Measurements from ENCODE around the gene RYK. TPM values are rescaled to one million over a fixed set of nuclear protein-coding genes. Genes with fewer than 3 reads are reported as not detected.

Gene RYK
- polyA plus RNA-seq, 1 donor (not counting 4 experiments of a cell fraction or from before 2014, with no cell fraction given), result 82.1 TPM

GRCh38 chr3:134214239-134214638 is 36.4 kb downstream of the RYK start:
- H3K27ac ChIP-seq (ENCODE audit: control insufficient read depth, insufficient read depth, low read length), result no peak overlapping the region
- TF ChIP-seq EZH2 (IDR thresholded peaks at IDR 0.05; ENCODE audit: low read length) (no peak), CTCF (optimal IDR thresholded peaks at IDR 0.05 in 1 of 3, IDR thresholded peaks at IDR 0.05 in 1 of 3, conservative IDR thresholded peaks at IDR 0.05 in 1 of 3; ENCODE audit: extremely low read depth in 1 of 3, insufficient read depth in 2 of 3, low read length in 3 of 3) (no peak)
- H3K36me3 ChIP-seq (ENCODE audit: control insufficient read depth in 2 of 2, extremely low read depth in 1 of 2, insufficient read depth in 2 of 2, low read length in 2 of 2), result peaks cover 5 to 23% of the 10 kb centered on the region in 2 experiments
- no peak overlapping the region for H3K4me2 ChIP-seq (ENCODE audit: control insufficient read depth, extremely low read depth, insufficient read depth, low read depth, low read length)
- H3K9ac ChIP-seq (ENCODE audit: control insufficient read depth, extremely low read depth, insufficient read depth, low read length), result no peak overlapping the region
- H3K27me3 ChIP-seq (ENCODE audit: control insufficient read depth, extremely low read depth, insufficient read depth, low read length), result no peaks in the 10 kb centered on the region
- FAIRE-seq (no peak), DNase-seq (ENCODE audit: low read depth, low spot score) (no peak)
- H3K9me3 ChIP-seq (ENCODE audit: control insufficient read depth, low read depth, low read length), result no peaks in the 10 kb centered on the region
- H3K4me1 ChIP-seq (ENCODE audit: control insufficient read depth, extremely low read depth, insufficient read depth, low read length), result peaks cover 32% of the 10 kb centered on the region
- H3K9me1 ChIP-seq (ENCODE audit: control insufficient read depth, extremely low read depth, insufficient read depth, low read length), result peaks cover 2% of the 10 kb centered on the region
- no peak overlapping the region for H2AFZ ChIP-seq (ENCODE audit: control insufficient read depth, low read length)
- H4K20me1 ChIP-seq (ENCODE audit: control insufficient read depth, extremely low read depth, insufficient read depth, low read length), result peaks cover 7% of the 10 kb centered on the region
- dilution Hi-C loops (cut with MboI; ENCODE audit: extremely low pct_ligation_motif_present, low sequenced_read_pairs), result no loop called here
- no peak overlapping the region for H3K4me3 ChIP-seq (ENCODE audit: control insufficient read depth in 2 of 3, extremely low read depth in 1 of 3, insufficient read depth in 2 of 3, low read depth in 1 of 3, low read length in 3 of 3)
- H3K79me2 ChIP-seq (ENCODE audit: control insufficient read depth, insufficient read depth, low read length), result peaks cover 53% of the 10 kb centered on the region

GRCh38 chr3:134212967-134213665 is 37.5 kb downstream of the RYK start:
- Histone ChIP-seq H3K27ac (ENCODE audit: control insufficient read depth, insufficient read depth, low read length) (no peak overlapping the region), H3K9me1 (ENCODE audit: control insufficient read depth, extremely low read depth, insufficient read depth, low read length) (peaks cover 2% of the 10 kb centered on the region), H3K4me1 (ENCODE audit: control insufficient read depth, extremely low read depth, insufficient read depth, low read length) (peaks cover 32% of the 10 kb centered on the region), H3K27me3 (ENCODE audit: control insufficient read depth, extremely low read depth, insufficient read depth, low read length) (no peaks in the 10 kb centered on the region), H4K20me1 (ENCODE audit: control insufficient read depth, extremely low read depth, insufficient read depth, low read length) (peaks cover 7% of the 10 kb centered on the region), H3K4me2 (ENCODE audit: control insufficient read depth, extremely low read depth, insufficient read depth, low read depth, low read length) (peak overlapping the region; percentile 0), H3K36me3 (ENCODE audit: control insufficient read depth in 2 of 2, extremely low read depth in 1 of 2, insufficient read depth in 2 of 2, low read length in 2 of 2) (peaks cover 6 to 25% of the 10 kb centered on the region in 2 experiments), H3K4me3 (ENCODE audit: control insufficient read depth in 2 of 3, extremely low read depth in 1 of 3, insufficient read depth in 2 of 3, low read depth in 1 of 3, low read length in 3 of 3) (no peak overlapping the region), H3K9ac (ENCODE audit: control insufficient read depth, extremely low read depth, insufficient read depth, low read length) (no peak overlapping the region), H3K79me2 (ENCODE audit: control insufficient read depth, insufficient read depth, low read length) (peaks cover 47% of the 10 kb centered on the region), H3K9me3 (ENCODE audit: control insufficient read depth, low read depth, low read length) (no peaks in the 10 kb centered on the region), H2AFZ (ENCODE audit: control insufficient read depth, low read length) (no peak overlapping the region)
- DNase-seq (ENCODE audit: low read depth, low spot score), result peak; percentile 76
- FAIRE-seq, result peak; percentile 100
- dilution Hi-C loops (cut with MboI; ENCODE audit: extremely low pct_ligation_motif_present, low sequenced_read_pairs), result no loop called here
- TF ChIP-seq EZH2 (IDR thresholded peaks at IDR 0.05; ENCODE audit: low read length), result no peak
- TF ChIP-seq CTCF (optimal IDR thresholded peaks at IDR 0.05 in 1 of 3, IDR thresholded peaks at IDR 0.05 in 1 of 3, conservative IDR thresholded peaks at IDR 0.05 in 1 of 3; ENCODE audit: extremely low read depth in 1 of 3, insufficient read depth in 2 of 3, low read length in 3 of 3), result peak; percentile 92 to 99 (median 98)
